GM12878 (cell line): ENCODE results near the gene SLC3A2. TPM values are rescaled to one million over a fixed set of nuclear protein-coding genes. Genes with fewer than 3 reads are reported as not detected.

ENCODE experiments used
- ATAC-seq: fragments of 200-7000 bp; cut with Tn5 transposase; 3 replicates; pipeline ENCODE4 v1.9.1; 2020; ENCODE audit warnings: mild to moderate bottlenecking, moderate library complexity
- BruUV-seq: library from RNA; stranded (reverse); fragments of 400-500 nt; replicated peaks from 2 replicates; lab custom pipeline; 2021; lab: Mats Ljungman, UMichigan
- CTCF ChIA-PET: fragments of 300-600 bp; sonication (Branson Sonifier 250); formaldehyde crosslinking; extraction: SDS; loops from one replicate; lab custom pipeline; 2021; ENCODE audit warnings: inconsistent platforms; lab: Yijun Ruan, JAX
- POLR2A ChIA-PET: fragments of 350-600 bp; formaldehyde crosslinking; extraction: SDS; loops from one replicate; lab custom pipeline; 2021; ENCODE audit warnings: inconsistent platforms; lab: Charles Lee
- RAD21 ChIA-PET: fragments of 300-600 bp; sonication (Branson Sonifier 250); formaldehyde crosslinking; loops from one replicate; lab custom pipeline; 2023; ENCODE audit warnings: antibody characterized with exemption; ENCODE audit not compliant: unreplicated experiment; lab: Charles Lee
- SMC1A ChIA-PET: fragments of 300-600 bp; sonication (Branson Sonifier 250); formaldehyde crosslinking; loops from one replicate; lab custom pipeline; 2023; ENCODE audit not compliant: unreplicated experiment, uncharacterized antibody; lab: Charles Lee
- DNase-seq: peaks from one replicate; pipeline ENCODE4 v3.0.0-alpha.2; 2011; ENCODE audit warnings: low read depth, low spot score
- FAIRE-seq: peaks from 3 replicates; lab custom pipeline; 2011; peaks lifted over from hg19 to GRCh38; lab: Jason Lieb, UNC
- H2AFZ ChIP-seq: 2 replicates; pipeline ENCODE4 v1.6.0; 2011; ENCODE audit warnings: low read depth, low read length, control low read depth; ENCODE audit not compliant: control insufficient read depth
- H3K27ac ChIP-seq: 2 replicates; pipeline ENCODE4 v1.5.1; 2011; ENCODE audit warnings: control low read depth; ENCODE audit not compliant: control insufficient read depth, insufficient read depth
- H3K27me3 ChIP-seq, 2 experiments: replicated peaks in 1 of 2; 2 replicates each; pipeline versions ENCODE4 v1.6.0 to v1.6.1; 2011; ENCODE audit warnings: low read length in 1 of 2; ENCODE audit not compliant: control insufficient read depth in 2 of 2, insufficient read depth in 2 of 2
- H3K36me3 ChIP-seq, 2 experiments: 2 replicates each; pipeline ENCODE4 v1.5.1; 2011; ENCODE audit warnings: low read length in 1 of 2; ENCODE audit not compliant: control insufficient read depth in 2 of 2, insufficient read depth in 2 of 2
- H3K4me1 ChIP-seq: 2 replicates; pipeline ENCODE4 v1.6.1; 2011; ENCODE audit warnings: mild to moderate bottlenecking, low read length, moderate library complexity, mixed read lengths; ENCODE audit not compliant: control insufficient read depth, insufficient read depth
- H3K4me2 ChIP-seq: 2 replicates; pipeline ENCODE4 v1.6.0; 2011; ENCODE audit warnings: control low read depth; ENCODE audit not compliant: control insufficient read depth, insufficient read depth
- H3K4me3 ChIP-seq: fragments of 200-600 bp; sonication (generic); 2 replicates; pipeline ENCODE4 v1.5.1; 2016
- H3K79me2 ChIP-seq: 2 replicates; pipeline ENCODE4 v1.6.0; 2011; ENCODE audit warnings: low read length; ENCODE audit not compliant: control insufficient read depth, insufficient read depth
- H3K9ac ChIP-seq: 2 replicates; pipeline ENCODE4 v1.8.0; 2011; ENCODE audit warnings: low read length, control low read depth, mixed read lengths; ENCODE audit not compliant: control insufficient read depth, insufficient read depth
- H3K9me3 ChIP-seq: replicated peaks from 3 replicates; pipeline ENCODE4 v1.5.1; 2011; ENCODE audit warnings: mild to moderate bottlenecking, low read length; ENCODE audit not compliant: control insufficient read depth, insufficient read depth
- H4K20me1 ChIP-seq: 2 replicates; pipeline ENCODE4 v1.6.0; 2011; ENCODE audit not compliant: control insufficient read depth, insufficient read depth
- BRCA1 ChIP-seq: IDR thresholded peaks from 2 replicates; pipeline ENCODE4 v1.6.1; 2011; ENCODE audit warnings: low read depth, low read length, improper control_type of control experiment
- CHD4 ChIP-seq: fragments of 200-600 bp; sonication (generic); IDR thresholded peaks from 2 replicates; pipeline ENCODE4 v1.6.1; 2016; ENCODE audit warnings: mild to moderate bottlenecking
- KAT2A ChIP-seq: conservative IDR thresholded peaks from 2 replicates; pipeline ENCODE4 v1.6.1; 2011; ENCODE audit warnings: low read depth, low read length; ENCODE audit not compliant: control insufficient read depth
- NR2C1 ChIP-seq: fragments of 450-650 bp; IDR thresholded peaks from 2 replicates; pipeline ENCODE4 v1.6.1; 2017; ENCODE audit warnings: antibody characterized with exemption, mild to moderate bottlenecking, moderate library complexity
- POLR2AphosphoS2 ChIP-seq: IDR thresholded peaks from 2 replicates; pipeline ENCODE4 v1.6.1; 2011; ENCODE audit warnings: low read depth, mild to moderate bottlenecking, low read length, improper control_type of control experiment, moderate library complexity
- SMAD5 ChIP-seq: IDR thresholded peaks from 2 replicates; pipeline ENCODE4 v1.6.1; 2016; ENCODE audit warnings: antibody characterized with exemption, low read depth
- WGBS: methylation state at CpG from one replicate; pipeline ENCODE4 v1.1.6; 2016; ENCODE audit warnings: low lambda C conversion rate; ENCODE audit not compliant: insufficient replicate concordance, insufficient coverage; ENCODE audit errors: missing lambda C conversion rate; 5-methylcytosine and 5-hydroxymethylcytosine counted together
- in situ Hi-C: fragments of 300-500 bp; cut with MboI; formaldehyde crosslinking; loops from 9 replicates; pipeline ENCODE4 v1.14.3; 2018; ENCODE audit warnings: mixed read lengths
- intact Hi-C: fragments of 100-400 bp; cut with micrococcal nuclease; formaldehyde crosslinking; loops from one replicate; pipeline ENCODE4 v1.14.2; 2022; ENCODE audit not compliant: unreplicated experiment
- polyA plus RNA-seq, 11 experiments: library from polyadenylated mRNA; depleted of rRNA in 4 of 11; unstranded in 6 of 11; stranded (reverse) in 5 of 11; fragments of >200 nt; fragmentation: Nextera tagmentation in 4 of 11; fragmentation: Illumina TruSeq in 1 of 11; extraction: Ambion mirVana in 4 of 11; extraction: Trizol in 1 of 11; gene quantifications; 1 replicate in 1 of 11; 2 replicates in 10 of 11; pipeline versions ENCODE4 v1.2.1 to v1.2.3, GENCODE V29; 2011 to 2016; ENCODE audit warnings: inconsistent platforms in 2 of 11, missing spikeins in 2 of 11, low read depth in 1 of 11
- total RNA-seq, 4 experiments: library from RNA; depleted of rRNA in 3 of 4; stranded (reverse); fragments of >200 nt in 3 of 4; fragmentation: Illumina TruSeq in 1 of 4; extraction: Trizol in 1 of 4; gene quantifications; 2 replicates each; pipeline versions ENCODE4 v1.2.1 to v1.2.3, GENCODE V29; 2013 to 2021
- TF ChIP-seq, protein P1 (sequence below): IDR thresholded peaks from 2 replicates; pipeline ENCODE4 v1.6.1; 2012; ENCODE audit warnings: low read depth, low read length, improper control_type of control experiment
- TF ChIP-seq, protein P2 (sequence below): fragments of 450-650 bp; IDR thresholded peaks from 2 replicates; pipeline ENCODE4 v1.6.1; 2014; ENCODE audit warnings: mild to moderate bottlenecking

SLC3A2 gene
- total and polyA plus RNA-seq, 10 of the 15 experiments (the other 5 are each of a cell fraction or from before 2014, with no cell fraction given), result 6.9 to 158 (median 106) TPM

DNA sequence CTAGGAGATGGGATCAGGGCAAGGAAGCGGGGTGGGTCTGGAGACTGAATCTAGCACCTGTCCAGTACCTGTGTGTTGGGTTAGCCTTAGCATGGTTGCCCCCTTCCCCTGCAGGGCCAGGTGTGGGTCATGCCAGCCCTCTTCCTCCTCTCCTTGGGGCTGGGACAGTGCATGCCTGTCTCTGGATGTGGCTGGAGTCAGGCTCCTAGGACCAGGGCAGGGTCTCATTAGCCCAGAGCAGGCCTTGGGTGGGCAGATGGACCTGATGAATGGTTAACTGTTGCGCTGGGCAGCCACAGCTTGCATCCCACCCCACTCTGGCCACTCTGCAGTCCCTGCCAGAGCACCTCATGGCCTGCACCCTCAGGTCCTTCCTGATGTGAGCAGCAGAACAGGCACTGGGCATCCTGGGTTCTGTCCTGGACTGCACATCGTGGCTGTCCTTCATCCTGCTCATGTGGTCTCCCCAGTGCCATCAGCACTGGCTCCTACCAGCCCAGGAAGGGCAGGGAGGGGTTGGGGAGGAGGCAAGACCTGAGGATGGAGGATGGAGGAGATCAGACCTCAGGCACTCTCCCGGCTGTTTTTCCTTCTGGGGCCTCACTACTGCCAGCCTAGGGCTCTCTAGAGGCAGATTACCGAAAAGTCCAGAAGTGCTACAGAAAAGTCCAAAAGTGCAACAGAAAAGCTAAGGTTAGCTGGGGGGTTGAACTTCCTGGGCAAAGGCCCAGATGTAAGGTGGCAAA, 53.2 kb downstream of the SLC3A2 start:
- ATAC-seq, result no peak
- Histone ChIP-seq H3K27me3 (peaks cover 2 to 3% of the 10 kb centered on the region in 2 experiments; a peak in 3 of 4 replicates), H3K4me1 (no peaks in the 10 kb centered on the region), H3K4me2 (no peak overlapping the region), H3K9ac (no peak overlapping the region), H3K36me3 (no peaks in the 10 kb centered on the region), H3K79me2 (no peaks in the 10 kb centered on the region), H3K4me3 (no peak overlapping the region), H3K9me3 (no peaks in the 10 kb centered on the region), H2AFZ (no peak overlapping the region), H3K27ac (no peak overlapping the region), H4K20me1 (no peaks in the 10 kb centered on the region)
- FAIRE-seq, result no peak
- intact Hi-C loops (no loop called here), in situ Hi-C loops (no loop called here)
- TF ChIP-seq, protein P1, sequence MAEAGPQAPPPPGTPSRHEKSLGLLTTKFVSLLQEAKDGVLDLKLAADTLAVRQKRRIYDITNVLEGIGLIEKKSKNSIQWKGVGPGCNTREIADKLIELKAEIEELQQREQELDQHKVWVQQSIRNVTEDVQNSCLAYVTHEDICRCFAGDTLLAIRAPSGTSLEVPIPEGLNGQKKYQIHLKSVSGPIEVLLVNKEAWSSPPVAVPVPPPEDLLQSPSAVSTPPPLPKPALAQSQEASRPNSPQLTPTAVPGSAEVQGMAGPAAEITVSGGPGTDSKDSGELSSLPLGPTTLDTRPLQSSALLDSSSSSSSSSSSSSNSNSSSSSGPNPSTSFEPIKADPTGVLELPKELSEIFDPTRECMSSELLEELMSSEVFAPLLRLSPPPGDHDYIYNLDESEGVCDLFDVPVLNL, result no peak
- no peak for TF ChIP-seq BRCA1
- no peak for TF ChIP-seq POLR2AphosphoS2
- TF ChIP-seq CHD4, result no peak
- TF ChIP-seq SMAD5, result no peak
- no peak for TF ChIP-seq NR2C1
- TF ChIP-seq KAT2A, result no peak
- TF ChIP-seq, protein P2, sequence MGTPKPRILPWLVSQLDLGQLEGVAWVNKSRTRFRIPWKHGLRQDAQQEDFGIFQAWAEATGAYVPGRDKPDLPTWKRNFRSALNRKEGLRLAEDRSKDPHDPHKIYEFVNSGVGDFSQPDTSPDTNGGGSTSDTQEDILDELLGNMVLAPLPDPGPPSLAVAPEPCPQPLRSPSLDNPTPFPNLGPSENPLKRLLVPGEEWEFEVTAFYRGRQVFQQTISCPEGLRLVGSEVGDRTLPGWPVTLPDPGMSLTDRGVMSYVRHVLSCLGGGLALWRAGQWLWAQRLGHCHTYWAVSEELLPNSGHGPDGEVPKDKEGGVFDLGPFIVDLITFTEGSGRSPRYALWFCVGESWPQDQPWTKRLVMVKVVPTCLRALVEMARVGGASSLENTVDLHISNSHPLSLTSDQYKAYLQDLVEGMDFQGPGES, result no peak
- ChIA-PET RAD21 (no interaction called here), SMC1A (no interaction called here), POLR2A (no interaction called here), CTCF (no interaction called here)
- WGBS, result 21% methylated on average over 5 of the region's 5 CpGs
- no TSS peak for BruUV-seq
- DNase-seq, result no peak
